Neural cell (in vitro differentiated cells): Measurements from ENCODE around the gene STARD13. TPM values are rescaled to one million over a fixed set of nuclear protein-coding genes. Genes with fewer than 3 reads are reported as not detected.

ENCODE experiments used
- H2AFZ ChIP-seq: fragments of 200-600, 300-800 bp; sonication (generic), shearing (Covaris generic); 2 replicates; pipeline ENCODE4 v1.6.0; 2014; ENCODE audit warnings: low read depth, mild to moderate bottlenecking, antibody characterized with exemption, low read length, moderate library complexity
- H3F3A ChIP-seq: fragments of 200-600 bp; shearing (Covaris generic); 2 replicates; pipeline ENCODE4 v1.6.1; 2016; ENCODE audit warnings: mild to moderate bottlenecking, moderate library complexity, mixed read lengths, antibody characterized with exemption, low read length; ENCODE audit not compliant: insufficient read depth, poor library complexity, severe bottlenecking
- H3K27ac ChIP-seq: fragments of 200-600, 300-800 bp; sonication (generic), shearing (Covaris generic); 2 replicates; pipeline ENCODE4 v1.5.1; 2014; ENCODE audit warnings: mild to moderate bottlenecking, low read length, moderate library complexity
- H3K27me3 ChIP-seq: fragments of 300-800, 200-600 bp; sonication (generic), shearing (Covaris generic); 2 replicates; pipeline ENCODE4 v1.6.0; 2014; ENCODE audit warnings: mild to moderate bottlenecking, low read depth, low read length, moderate library complexity; ENCODE audit not compliant: insufficient read depth
- H3K36me3 ChIP-seq: fragments of 300-800, 200-600 bp; sonication (generic), shearing (Covaris generic); 2 replicates; pipeline ENCODE4 v1.5.1; 2014; ENCODE audit warnings: mild to moderate bottlenecking, antibody characterized with exemption, low read length, moderate library complexity; ENCODE audit not compliant: insufficient read depth
- H3K4me2 ChIP-seq: fragments of 300-800, 200-600 bp; sonication (generic), shearing (Covaris generic); 2 replicates; pipeline ENCODE4 v1.6.0; 2014; ENCODE audit warnings: mild to moderate bottlenecking, low read length
- H3K4me3 ChIP-seq: fragments of 300-800, 200-600 bp; sonication (generic), shearing (Covaris generic); 2 replicates; pipeline ENCODE4 v1.5.1; 2014; ENCODE audit warnings: mild to moderate bottlenecking, low read length, moderate library complexity
- H3K79me2 ChIP-seq: fragments of 200-600 bp; shearing (Covaris generic); replicated peaks from 2 replicates; pipeline ENCODE4 v1.6.0; 2014; ENCODE audit warnings: mild to moderate bottlenecking, low read length, moderate library complexity; ENCODE audit not compliant: insufficient read depth
- H3K9ac ChIP-seq: fragments of 300-800, 200-600 bp; sonication (generic), shearing (Covaris generic); 2 replicates; pipeline ENCODE4 v1.6.1; 2016; ENCODE audit warnings: mild to moderate bottlenecking, low read length, mixed read lengths
- H3K9me2 ChIP-seq: fragments of 200-600 bp; shearing (Covaris generic); 2 replicates; pipeline ENCODE4 v1.6.1; 2016; ENCODE audit warnings: mild to moderate bottlenecking, low read length, mixed read lengths; ENCODE audit not compliant: insufficient read depth
- H3K9me3 ChIP-seq: fragments of 200-600, 300-800 bp; sonication (generic), shearing (Covaris generic); 2 replicates; pipeline ENCODE4 v1.6.1; 2016; ENCODE audit warnings: mild to moderate bottlenecking, mixed run types, low read length, moderate library complexity, mixed read lengths
- H4K20me1 ChIP-seq: fragments of 200-600 bp; shearing (Covaris generic); 2 replicates; pipeline ENCODE4 v1.6.1; 2016; ENCODE audit warnings: mild to moderate bottlenecking, mixed run types; ENCODE audit not compliant: insufficient read depth
- CTCF ChIP-seq: fragments of 450-650 bp; IDR thresholded peaks from 2 replicates; pipeline ENCODE4 v1.5.1; 2014; ENCODE audit warnings: antibody characterized with exemption, mild to moderate bottlenecking, moderate library complexity; ENCODE audit not compliant: poor library complexity, severe bottlenecking
- EP300 ChIP-seq: fragments of 450-650 bp; conservative IDR thresholded peaks from 2 replicates; pipeline ENCODE4 v1.6.1; 2014; ENCODE audit warnings: antibody characterized with exemption, mild to moderate bottlenecking, moderate library complexity; ENCODE audit not compliant: poor library complexity, severe bottlenecking
- EZH2 ChIP-seq: fragments of 200-600, 300-800 bp; shearing (Covaris generic), sonication (generic); IDR thresholded peaks from 2 replicates; pipeline ENCODE4 v1.6.1; 2014; ENCODE audit warnings: antibody characterized with exemption, low read length, borderline replicate concordance, mild to moderate bottlenecking; ENCODE audit not compliant: insufficient read depth, poor library complexity, severe bottlenecking
- MXI1 ChIP-seq: fragments of 450-650 bp; conservative IDR thresholded peaks from 2 replicates; pipeline ENCODE4 v1.6.1; 2014; ENCODE audit warnings: antibody characterized with exemption, mild to moderate bottlenecking; ENCODE audit not compliant: poor library complexity, severe bottlenecking
- POLR2AphosphoS5 ChIP-seq: IDR thresholded peaks from 2 replicates; pipeline ENCODE4 v1.6.1; 2012
- RAD21 ChIP-seq: fragments of 450-650 bp; conservative IDR thresholded peaks from 2 replicates; pipeline ENCODE4 v1.6.1; 2014; ENCODE audit warnings: antibody characterized with exemption, mild to moderate bottlenecking, moderate library complexity
- REST ChIP-seq: IDR thresholded peaks from 2 replicates; pipeline ENCODE4 v1.6.1; 2012; ENCODE audit warnings: borderline replicate concordance
- SMC3 ChIP-seq: fragments of 450-650 bp; conservative IDR thresholded peaks from 2 replicates; pipeline ENCODE4 v1.6.1; 2014; ENCODE audit warnings: antibody characterized with exemption, mild to moderate bottlenecking, moderate library complexity; ENCODE audit not compliant: poor library complexity
- TAF1 ChIP-seq: IDR thresholded peaks from 2 replicates; pipeline ENCODE4 v1.6.1; 2012; ENCODE audit warnings: low read depth
- polyA plus RNA-seq: library from polyadenylated mRNA; depleted of rRNA; stranded (reverse); fragments of >200 nt; gene quantifications from 2 replicates; pipeline ENCODE4 v1.2.3, GENCODE V29; 2014

Gene STARD13
- polyA plus RNA-seq, 1 donor from 2014 or later: 0.05 TPM

- no peak overlapping the region for H3K9ac ChIP-seq
- H3K79me2 ChIP-seq: no peaks in the 10 kb centered on the region
- H2AFZ ChIP-seq: no peak overlapping the region
- no peaks in the 10 kb centered on the region for H3K9me3 ChIP-seq
- no peak overlapping the region for H3K27ac ChIP-seq
- no peaks in the 10 kb centered on the region for H3K27me3 ChIP-seq
- no peaks in the 10 kb centered on the region for H3F3A ChIP-seq
- no peaks in the 10 kb centered on the region for H3K9me2 ChIP-seq
- TF ChIP-seq SMC3: no peak
- no peak for TF ChIP-seq CTCF
- no peak for TF ChIP-seq REST
- no peak for TF ChIP-seq TAF1
- TF ChIP-seq EZH2: no peak
- TF ChIP-seq MXI1: no peak
- no peak for TF ChIP-seq EP300
- H3K36me3 ChIP-seq: no peaks in the 10 kb centered on the region
- H3K4me3 ChIP-seq: no peak overlapping the region
- H4K20me1 ChIP-seq: no peaks in the 10 kb centered on the region
- H3K4me2 ChIP-seq: no peak overlapping the region
These were observed 214.8 kb downstream of the STARD13 start for GRCh38 chr13:33070713-33071112.

GRCh38 chr13:33069365-33069764 is 216.2 kb downstream of the STARD13 start:
- Histone ChIP-seq H3K9ac (no peak overlapping the region), H3K27ac (no peak overlapping the region), H3F3A (no peaks in the 10 kb centered on the region), H3K4me2 (no peak overlapping the region), H3K79me2 (no peaks in the 10 kb centered on the region), H3K9me2 (no peaks in the 10 kb centered on the region), H2AFZ (no peak overlapping the region), H3K36me3 (no peaks in the 10 kb centered on the region), H4K20me1 (no peaks in the 10 kb centered on the region), H3K27me3 (no peaks in the 10 kb centered on the region), H3K4me3 (no peak overlapping the region), H3K9me3 (no peaks in the 10 kb centered on the region)
- TF ChIP-seq RAD21 (no peak), REST (no peak), MXI1 (no peak), EZH2 (no peak), TAF1 (no peak), SMC3 (no peak), EP300 (no peak), POLR2AphosphoS5 (no peak), CTCF (no peak)
